ENCODE data around the gene AMPD1. TPM values are rescaled to one million over a fixed set of nuclear protein-coding genes. Genes with fewer than 3 reads are reported as not detected.

The AMPD1 gene
- total and polyA plus RNA-seq, 4 donors = 0.34 TPM; not detected in 3

DNA sequence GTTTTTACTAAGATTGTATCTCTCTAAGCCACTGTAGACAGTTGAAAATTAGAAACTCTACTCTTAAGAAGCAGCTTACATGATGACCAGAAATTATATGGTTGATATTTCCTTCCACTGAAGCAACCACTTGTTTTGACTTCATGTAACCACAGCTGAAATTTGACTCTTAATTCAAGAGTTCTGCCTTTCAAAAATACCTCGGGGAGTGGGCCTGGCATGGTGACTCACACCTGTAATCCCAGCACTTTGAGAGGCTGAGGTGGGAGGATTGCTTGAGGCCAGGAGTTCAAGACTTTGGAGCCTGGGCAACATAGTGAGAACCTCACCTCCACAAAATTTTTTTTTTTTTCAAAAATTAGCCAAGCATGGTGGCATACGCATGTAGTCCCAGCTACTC lies 4.3 kb downstream of the AMPD1 start:
- Histone ChIP-seq H3K27me3 (ENCODE audit: control insufficient read depth in 3 of 3, insufficient read depth in 3 of 3, low read length in 2 of 3) (peaks cover 0 to 7% (median 0%) of the 10 kb centered on the region in 3 donors), H3K9ac (ENCODE audit: insufficient read depth in 1 of 2, low read length in 2 of 2) (no peak overlapping the region), H3K27ac (ENCODE audit: low read depth in 1 of 2, low read length in 1 of 2) (no peak overlapping the region), H3K9me3 (ENCODE audit: control insufficient read depth in 4 of 4, insufficient read depth in 3 of 4, low read length in 3 of 4) (no peaks in the 10 kb centered on the region), H3K4me3 (no peak overlapping the region), H3K4me1 (ENCODE audit: control insufficient read depth in 5 of 5, insufficient read depth in 5 of 5, low read length in 5 of 5) (no peaks in the 10 kb centered on the region), H3K36me3 (ENCODE audit: control insufficient read depth in 4 of 4, insufficient read depth in 4 of 4, low read length in 4 of 4) (no peaks in the 10 kb centered on the region)
- no peak for ATAC-seq (ENCODE audit: insufficient read depth, low FRiP score)
- no peak for DNase-seq
- 78 to 80% methylated on average over 2 of the region's 2 CpGs for WGBS, 2 donors
- TF ChIP-seq, protein P1, sequence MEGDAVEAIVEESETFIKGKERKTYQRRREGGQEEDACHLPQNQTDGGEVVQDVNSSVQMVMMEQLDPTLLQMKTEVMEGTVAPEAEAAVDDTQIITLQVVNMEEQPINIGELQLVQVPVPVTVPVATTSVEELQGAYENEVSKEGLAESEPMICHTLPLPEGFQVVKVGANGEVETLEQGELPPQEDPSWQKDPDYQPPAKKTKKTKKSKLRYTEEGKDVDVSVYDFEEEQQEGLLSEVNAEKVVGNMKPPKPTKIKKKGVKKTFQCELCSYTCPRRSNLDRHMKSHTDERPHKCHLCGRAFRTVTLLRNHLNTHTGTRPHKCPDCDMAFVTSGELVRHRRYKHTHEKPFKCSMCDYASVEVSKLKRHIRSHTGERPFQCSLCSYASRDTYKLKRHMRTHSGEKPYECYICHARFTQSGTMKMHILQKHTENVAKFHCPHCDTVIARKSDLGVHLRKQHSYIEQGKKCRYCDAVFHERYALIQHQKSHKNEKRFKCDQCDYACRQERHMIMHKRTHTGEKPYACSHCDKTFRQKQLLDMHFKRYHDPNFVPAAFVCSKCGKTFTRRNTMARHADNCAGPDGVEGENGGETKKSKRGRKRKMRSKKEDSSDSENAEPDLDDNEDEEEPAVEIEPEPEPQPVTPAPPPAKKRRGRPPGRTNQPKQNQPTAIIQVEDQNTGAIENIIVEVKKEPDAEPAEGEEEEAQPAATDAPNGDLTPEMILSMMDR (IDR thresholded peaks at IDR 0.05; ENCODE audit: control extremely low read depth, extremely low read depth) = no peak

DNA sequence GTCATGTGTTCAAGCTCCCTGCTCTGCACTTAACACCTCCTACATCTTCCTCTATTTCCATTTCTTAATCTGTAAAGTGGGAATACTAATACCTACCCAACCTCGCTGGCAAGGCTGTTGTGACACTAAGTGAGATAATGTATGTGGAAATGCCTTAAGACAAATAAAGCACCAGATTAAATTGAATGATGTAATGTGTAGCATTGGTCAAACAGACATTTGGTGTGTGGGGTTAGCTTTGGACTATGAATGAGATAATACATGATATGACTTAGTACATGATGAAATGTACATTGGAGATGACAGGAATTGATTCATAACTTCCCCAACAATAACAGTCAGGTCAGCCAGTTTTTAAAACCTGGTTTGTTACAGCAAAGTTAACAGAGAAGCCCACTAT lies 5.2 kb downstream of the AMPD1 start:
- no peaks in the 10 kb centered on the region for H3K36me3 ChIP-seq (ENCODE audit: control insufficient read depth in 4 of 4, insufficient read depth in 4 of 4, low read length in 4 of 4)
- WGBS, 2 donors = 74 to 90% methylated on average over 1 of the region's 1 CpG
- H3K4me3 ChIP-seq = no peak overlapping the region
- H3K9me3 ChIP-seq (ENCODE audit: control insufficient read depth in 4 of 4, insufficient read depth in 3 of 4, low read length in 3 of 4) = no peaks in the 10 kb centered on the region
- no peaks in the 10 kb centered on the region for H3K4me1 ChIP-seq (ENCODE audit: control insufficient read depth in 5 of 5, insufficient read depth in 5 of 5, low read length in 5 of 5)
- no peak overlapping the region for H3K27ac ChIP-seq (ENCODE audit: low read depth in 1 of 2, low read length in 1 of 2)
- no peak overlapping the region for H3K9ac ChIP-seq (ENCODE audit: insufficient read depth in 1 of 2, low read length in 2 of 2)
- TF ChIP-seq, protein P1 (IDR thresholded peaks at IDR 0.05; ENCODE audit: control extremely low read depth, extremely low read depth) = no peak
- H3K27me3 ChIP-seq (ENCODE audit: control insufficient read depth in 3 of 3, insufficient read depth in 3 of 3, low read length in 2 of 3) = peaks cover 0 to 7% (median 2%) of the 10 kb centered on the region in 3 donors
- no peak for DNase-seq
- ATAC-seq (ENCODE audit: insufficient read depth, low FRiP score) = no peak

DNA sequence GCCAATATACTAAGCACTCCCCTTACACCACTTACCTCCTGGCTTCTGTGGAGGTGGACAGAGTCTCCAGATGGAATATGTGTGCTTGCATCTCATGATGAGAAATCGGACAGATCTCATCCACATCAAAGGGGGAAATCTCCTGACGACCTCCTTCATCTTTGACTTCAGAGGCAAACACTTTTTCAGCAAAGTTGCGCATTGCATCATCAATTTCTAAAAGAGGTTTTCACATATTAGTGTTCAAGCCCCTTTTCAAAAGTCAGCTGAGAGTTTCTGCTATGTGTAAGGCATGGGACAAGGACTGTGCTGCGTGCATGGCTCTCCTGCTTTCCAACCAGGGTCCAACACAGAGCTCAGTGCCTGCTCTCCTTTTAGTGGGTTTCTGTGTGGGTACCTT lies 6.8 kb downstream of the AMPD1 start:
- Histone ChIP-seq H3K9ac (ENCODE audit: insufficient read depth in 1 of 2, low read length in 2 of 2) (no peak overlapping the region), H3K4me1 (ENCODE audit: control insufficient read depth in 5 of 5, insufficient read depth in 5 of 5, low read length in 5 of 5) (no peaks in the 10 kb centered on the region), H3K36me3 (ENCODE audit: control insufficient read depth in 4 of 4, insufficient read depth in 4 of 4, low read length in 4 of 4) (no peaks in the 10 kb centered on the region), H3K4me3 (no peak overlapping the region), H3K27ac (ENCODE audit: low read depth in 1 of 2, low read length in 1 of 2) (no peak overlapping the region), H3K9me3 (ENCODE audit: control insufficient read depth in 4 of 4, insufficient read depth in 3 of 4, low read length in 3 of 4) (no peaks in the 10 kb centered on the region), H3K27me3 (ENCODE audit: control insufficient read depth in 3 of 3, insufficient read depth in 3 of 3, low read length in 2 of 3) (peaks cover 0 to 11% (median 2%) of the 10 kb centered on the region in 3 donors)
- DNase-seq (no peak), ATAC-seq (ENCODE audit: insufficient read depth, low FRiP score) (no peak)
- TF ChIP-seq, protein P1 (IDR thresholded peaks at IDR 0.05; ENCODE audit: control extremely low read depth, extremely low read depth) = no peak
- WGBS, 2 donors = 85 to 88% methylated on average over 4 of the region's 4 CpGs

DNA sequence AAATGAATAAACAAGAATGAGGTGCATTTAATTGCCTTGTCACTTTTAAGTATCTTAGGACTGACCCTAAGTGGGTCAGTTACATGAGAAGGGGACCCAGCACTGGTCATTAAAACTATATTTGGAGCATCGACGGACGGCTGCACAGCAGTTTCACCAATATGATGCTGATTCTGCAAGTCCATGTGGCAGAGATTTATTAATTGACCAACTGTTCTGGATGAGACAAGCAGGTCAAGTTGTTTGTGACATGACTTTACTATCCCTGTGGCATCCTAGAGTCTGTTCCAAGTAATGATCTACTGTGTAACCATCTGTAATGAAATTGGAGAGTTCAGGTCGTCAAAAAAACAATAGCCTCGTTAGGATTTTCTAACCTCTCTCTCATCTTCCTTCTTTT lies 9.5 kb downstream of the AMPD1 start:
- H3K36me3 ChIP-seq (ENCODE audit: control insufficient read depth in 4 of 4, insufficient read depth in 4 of 4, low read length in 4 of 4) = no peaks in the 10 kb centered on the region
- H3K9ac ChIP-seq (ENCODE audit: insufficient read depth in 1 of 2, low read length in 2 of 2) = no peak overlapping the region
- H3K4me3 ChIP-seq = no peak overlapping the region
- H3K27me3 ChIP-seq (ENCODE audit: control insufficient read depth in 3 of 3, insufficient read depth in 3 of 3, low read length in 2 of 3) = peaks cover 0 to 16% (median 2%) of the 10 kb centered on the region in 3 donors
- H3K27ac ChIP-seq (ENCODE audit: low read depth in 1 of 2, low read length in 1 of 2) = no peak overlapping the region
- ATAC-seq (ENCODE audit: insufficient read depth, low FRiP score) (no peak), DNase-seq (no peak)
- no peaks in the 10 kb centered on the region for H3K4me1 ChIP-seq (ENCODE audit: control insufficient read depth in 5 of 5, insufficient read depth in 5 of 5, low read length in 5 of 5)
- WGBS, 2 donors = 81 to 90% methylated on average over 5 of the region's 5 CpGs
- TF ChIP-seq, protein P1 (IDR thresholded peaks at IDR 0.05; ENCODE audit: control extremely low read depth, extremely low read depth) = no peak
- no peaks in the 10 kb centered on the region for H3K9me3 ChIP-seq (ENCODE audit: control insufficient read depth in 4 of 4, insufficient read depth in 3 of 4, low read length in 3 of 4)

Measured in lung (tissue), 12 donors.